Activated CD8-positive, alpha-beta memory T cell treated with anti-CD3 and anti-CD28 coated beads, Interleukin-2, amount 50 U/mL, for 48 hours (primary cell): ENCODE measurements around the gene LYPD5.
"Not testable (repeated sequence)": the region's sequence is repeated elsewhere in the genome, so short reads cannot be mapped to it uniquely, and the experiment has no call there.

Source experiments
- DNase-seq: peaks from one replicate; pipeline ENCODE4 v3.0.0-alpha.2; 2020

Gene LYPD5

DNA sequence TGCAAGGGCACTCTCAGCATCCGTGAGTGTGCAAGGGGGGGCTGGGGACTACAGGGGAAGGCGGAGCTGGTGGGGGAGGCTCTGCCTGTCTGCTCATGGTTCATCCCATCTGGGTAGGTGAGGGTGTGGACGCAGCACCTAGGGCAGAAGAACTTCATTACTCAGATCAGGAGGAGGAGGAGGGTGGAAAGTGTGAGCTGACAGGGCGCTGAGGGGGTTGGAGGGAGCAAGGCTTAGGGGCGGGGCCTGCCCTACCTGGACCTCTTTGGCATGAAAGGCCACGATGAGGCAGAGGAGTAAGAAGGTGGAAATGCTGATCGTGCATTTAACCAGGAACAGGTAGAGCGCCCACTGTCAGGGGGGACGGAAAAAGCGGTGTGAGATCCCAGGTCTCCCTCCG lies 26.0 kb downstream of the LYPD5 start:
- peak; percentile 80 for DNase-seq

DNA sequence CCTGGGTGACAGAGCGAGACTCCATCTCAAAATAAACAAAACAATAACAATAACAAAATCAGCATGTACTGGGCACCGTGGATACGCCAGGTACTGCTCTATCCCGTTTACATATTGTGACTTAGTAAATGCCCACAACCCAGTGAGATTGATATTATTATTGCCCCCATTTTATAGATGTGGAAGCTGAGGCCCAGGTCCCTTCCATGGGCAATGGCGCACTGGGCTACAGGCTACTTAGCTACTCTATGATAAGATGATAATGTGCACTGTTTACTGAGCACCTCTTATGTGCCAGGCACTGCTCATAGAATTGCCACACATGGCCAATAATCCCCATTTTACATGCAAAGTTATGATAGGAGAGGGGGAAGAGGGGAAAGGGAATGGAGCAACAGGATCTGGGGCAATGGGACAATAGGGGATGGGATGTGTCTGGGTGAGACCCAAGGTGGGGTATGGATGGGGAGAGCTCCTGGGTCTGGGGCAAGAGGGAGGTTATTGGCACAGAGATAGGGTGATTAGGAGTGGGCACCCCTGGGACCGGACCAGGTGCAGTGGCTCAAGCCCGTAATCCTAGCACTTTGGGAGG lies 26.9 kb downstream of the LYPD5 start:
- DNase-seq: no peak

DNA sequence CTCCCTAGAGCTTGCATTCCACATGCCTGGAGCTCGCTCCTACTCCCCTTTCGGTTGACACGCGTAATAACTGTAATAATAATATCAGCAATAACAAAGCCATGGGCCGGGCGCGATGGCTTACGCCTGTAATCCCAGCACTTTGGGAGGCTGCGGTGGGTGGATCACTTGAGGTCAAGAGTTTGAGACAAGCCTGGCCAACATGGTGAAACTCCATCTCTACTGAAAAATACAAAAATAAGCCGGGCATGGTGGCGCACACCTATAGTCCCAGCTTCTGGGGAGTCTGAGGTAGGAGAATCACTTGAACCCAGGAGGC lies 27.3 kb downstream of the LYPD5 start:
- not testable (repeated sequence) for DNase-seq

DNA sequence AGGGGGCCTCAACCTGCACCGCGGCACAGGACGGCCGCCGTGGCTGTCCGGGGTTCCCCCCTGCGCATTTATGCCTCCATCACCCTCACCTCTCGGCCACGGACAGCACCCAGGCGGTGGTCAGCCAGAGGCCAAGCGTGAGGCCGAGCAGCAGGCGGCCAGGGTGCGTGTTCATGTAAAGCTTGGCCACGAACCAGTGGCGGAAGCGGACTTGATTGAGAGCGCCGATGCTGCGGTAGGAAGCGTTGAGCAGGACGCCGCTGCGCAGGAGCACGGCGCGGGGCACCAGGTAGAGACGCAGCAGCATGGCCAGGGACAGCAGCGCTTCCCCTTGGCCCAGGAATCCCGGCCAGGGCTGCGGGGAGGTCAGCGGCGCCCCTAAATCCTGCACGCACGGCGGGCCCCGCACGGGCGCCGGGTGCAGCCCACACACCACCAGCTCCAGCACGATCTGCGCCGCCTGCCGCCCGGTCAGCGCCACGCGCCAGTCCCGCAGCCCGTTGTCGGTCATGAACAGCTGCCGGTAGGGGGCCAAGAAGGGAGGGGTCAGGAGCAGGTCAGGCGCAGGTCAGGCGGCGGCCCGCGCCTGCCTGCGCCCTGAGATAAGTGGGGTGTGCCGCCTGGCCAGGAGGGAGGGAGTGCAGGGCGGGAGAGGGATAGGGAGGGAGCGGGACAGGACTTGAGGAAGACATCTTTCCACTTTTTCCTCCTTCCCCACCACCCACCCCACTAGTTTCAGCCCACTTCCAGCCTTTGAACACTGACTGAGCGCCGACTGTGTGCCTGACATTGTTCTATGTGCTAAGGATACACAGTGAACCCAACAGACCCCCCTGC lies 27.9 kb downstream of the LYPD5 start:
- no peak for DNase-seq

DNA sequence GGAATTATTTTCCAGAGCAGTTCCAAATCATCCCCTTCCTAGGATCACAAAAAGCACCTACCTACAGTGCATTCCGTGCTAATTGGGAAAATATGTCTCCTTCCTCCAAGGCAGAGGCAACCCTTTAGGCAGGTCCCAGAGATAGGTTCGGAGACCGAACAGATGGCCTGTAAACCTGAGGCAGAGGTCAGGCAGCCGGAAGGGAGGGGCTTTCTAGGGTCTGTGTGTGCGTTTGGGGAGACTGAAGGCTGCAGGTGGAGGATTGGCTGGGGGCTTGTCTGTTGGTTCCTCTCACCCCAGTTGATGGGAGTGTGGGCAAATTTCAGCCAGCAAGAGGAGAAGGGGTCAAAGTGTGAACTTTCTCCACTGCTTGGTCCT lies 28.5 kb downstream of the LYPD5 start:
- no peak for DNase-seq

DNA sequence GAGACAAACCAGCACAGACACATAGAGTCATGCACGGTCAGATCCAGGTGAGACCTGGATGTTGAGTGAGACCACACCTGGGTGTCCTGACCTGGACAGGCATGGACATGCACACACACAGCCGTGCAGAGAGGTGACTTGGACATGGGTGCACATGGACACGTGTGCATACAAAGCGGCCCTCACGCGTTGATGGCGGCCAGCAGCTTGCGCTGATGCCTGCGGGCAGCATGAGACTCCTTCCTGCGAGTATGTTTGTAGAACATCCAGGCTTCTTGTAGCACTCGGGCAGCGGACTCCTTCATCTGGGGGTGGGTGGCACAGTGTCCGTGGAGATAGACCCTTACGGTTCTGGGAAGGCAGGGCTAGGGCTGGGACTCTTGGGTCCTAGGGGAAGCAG lies 33.0 kb downstream of the LYPD5 start:
- DNase-seq: no peak

DNA sequence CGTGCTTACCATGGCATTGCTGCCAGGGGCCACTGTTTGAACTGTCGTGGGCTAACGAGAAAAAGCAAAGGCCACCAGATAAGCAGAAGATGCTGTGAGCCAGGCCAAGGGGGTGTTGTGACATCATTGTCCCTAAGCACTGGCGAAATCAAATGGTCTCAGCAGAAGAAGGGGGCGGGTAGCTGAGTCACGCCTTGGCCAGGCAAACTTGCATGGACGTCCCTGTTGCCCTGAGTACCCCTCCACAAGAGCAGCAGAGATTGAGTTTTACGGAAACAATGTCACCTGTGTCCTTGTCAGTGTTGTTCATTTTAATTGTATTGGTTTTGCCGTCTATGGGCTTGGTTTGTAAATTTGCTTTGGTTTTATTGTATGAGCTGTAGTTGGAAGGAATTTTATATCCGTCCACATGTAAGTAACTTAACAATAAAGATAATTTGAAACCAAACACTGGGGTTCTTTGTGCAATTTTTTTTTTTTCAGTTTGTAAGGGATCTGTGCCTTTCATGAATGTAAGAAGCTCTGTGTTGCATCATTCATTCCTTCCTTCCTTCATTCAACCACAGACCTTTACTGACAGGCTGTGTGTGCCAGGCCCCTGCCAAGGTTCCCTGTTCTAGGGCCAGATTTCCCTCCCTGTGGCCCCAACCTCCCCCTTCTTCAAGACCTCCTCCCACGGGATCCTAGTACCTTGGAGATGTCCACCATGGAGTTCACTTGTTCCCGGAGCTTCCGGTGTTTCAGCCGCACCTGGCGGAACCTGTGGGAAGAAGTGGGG lies 33.8 kb downstream of the LYPD5 start:
- no peak for DNase-seq

DNA sequence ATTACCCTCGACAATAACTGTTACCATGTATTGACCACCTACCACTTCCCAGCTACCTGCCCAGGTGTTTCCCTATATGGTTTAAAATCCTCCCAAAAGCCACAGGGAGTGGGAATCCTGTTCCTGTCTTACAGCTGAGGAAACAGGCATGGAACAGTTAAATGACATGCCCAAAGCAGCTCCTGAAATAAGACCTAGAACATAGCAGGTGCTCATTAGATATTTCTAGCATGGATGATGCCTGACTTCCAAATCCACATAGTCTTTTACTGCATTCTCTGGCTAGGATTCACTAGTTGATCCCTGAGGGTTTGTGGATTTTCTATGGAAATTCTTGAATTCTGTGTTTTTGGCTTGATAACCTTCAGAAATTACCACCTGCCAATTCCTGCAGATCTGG lies 34.4 kb downstream of the LYPD5 start:
- DNase-seq: no peak

DNA sequence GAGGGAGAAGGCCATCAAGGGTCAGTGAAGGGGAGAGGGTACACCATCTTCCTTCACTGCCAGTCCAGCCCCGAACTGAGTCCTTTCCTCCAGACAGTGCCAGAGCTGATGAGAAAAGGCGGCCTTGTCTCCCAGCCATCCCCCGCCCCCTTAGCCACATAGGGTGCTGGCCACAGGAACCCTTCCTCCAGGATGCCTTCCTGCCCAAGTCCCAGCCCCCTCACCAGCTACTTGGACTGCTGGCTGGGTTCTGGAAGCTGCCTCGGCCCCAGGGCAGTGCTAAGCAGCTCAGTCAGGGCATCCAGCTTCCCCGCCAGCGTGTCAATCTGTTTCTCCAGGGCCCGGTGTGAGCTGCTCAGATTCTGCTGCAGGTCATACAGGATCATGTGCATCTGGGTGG lies 34.9 kb downstream of the LYPD5 start:
- no peak for DNase-seq

DNA sequence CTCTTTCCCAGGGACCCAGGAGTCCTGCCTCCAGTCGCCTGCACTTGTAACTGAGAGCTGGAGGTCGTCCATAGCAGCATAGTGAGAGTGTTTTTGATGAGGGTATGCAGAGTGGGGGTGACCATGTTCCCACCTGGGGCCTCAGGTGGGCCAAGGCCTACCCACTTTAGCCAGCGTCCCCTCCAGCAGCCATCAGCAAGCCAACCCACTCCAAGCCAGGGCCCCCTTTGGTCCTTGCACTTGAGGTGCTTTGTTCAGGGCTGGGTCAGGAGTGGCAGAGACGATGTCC lies 35.5 kb downstream of the LYPD5 start:
- DNase-seq: no peak

DNA sequence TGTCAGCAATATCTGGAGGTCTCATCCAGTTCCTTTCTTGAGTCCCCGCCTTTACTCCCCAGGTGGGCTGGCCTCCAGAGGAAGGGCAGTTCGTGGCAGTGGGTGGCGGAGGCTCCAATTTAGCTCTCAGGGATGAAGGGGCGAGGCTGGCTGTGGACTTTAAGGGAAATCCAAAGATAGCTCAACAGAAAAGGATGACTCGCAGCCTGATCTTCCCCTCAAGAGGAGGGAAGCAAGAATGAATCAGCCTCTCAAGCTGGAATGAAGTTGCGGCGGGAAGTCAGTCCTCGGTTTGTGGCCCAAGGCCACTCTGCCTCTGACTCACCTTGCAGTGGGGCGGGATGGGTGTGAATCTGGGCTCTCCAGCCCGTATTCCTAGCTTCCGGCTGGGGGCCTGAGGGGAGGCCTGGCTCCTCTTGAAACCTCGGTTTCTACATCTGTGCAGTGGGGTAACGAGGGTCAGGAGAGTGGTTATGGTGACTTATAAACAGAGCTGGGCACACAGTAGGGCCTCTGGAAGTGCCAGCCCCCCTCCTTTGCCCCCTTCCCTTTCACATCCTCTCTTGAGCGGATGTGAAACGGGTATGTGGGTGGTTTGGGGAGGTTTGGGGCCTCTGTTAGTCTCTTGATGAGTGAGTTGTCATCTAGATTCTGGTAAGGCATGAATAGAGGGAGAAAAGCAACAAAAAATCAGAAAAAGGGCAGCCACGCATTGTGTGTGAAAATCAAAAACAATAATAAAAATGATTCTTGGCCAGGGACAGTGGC lies 37.0 kb downstream of the LYPD5 start:
- DNase-seq: peak; percentile 88

DNA sequence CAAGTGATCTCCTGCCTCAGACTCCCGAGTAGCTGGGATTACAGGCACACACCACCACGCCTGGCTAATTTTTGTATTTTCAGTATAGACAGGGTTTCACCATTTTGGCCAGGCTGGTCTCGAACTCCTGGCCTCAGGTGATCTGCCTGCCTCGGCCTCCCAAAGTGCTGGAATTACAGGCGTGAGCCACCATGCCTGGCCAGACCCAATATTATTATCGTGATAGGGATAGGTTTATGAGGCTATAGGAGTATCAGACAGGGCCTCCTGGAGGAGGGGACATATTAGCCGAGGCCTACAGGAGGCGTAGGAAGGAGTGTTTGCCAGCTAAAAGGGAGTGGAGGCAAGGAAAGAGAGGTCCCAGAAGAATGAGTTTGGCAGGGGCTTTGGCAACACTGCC lies 37.6 kb downstream of the LYPD5 start:
- not testable (repeated sequence) for DNase-seq

DNA sequence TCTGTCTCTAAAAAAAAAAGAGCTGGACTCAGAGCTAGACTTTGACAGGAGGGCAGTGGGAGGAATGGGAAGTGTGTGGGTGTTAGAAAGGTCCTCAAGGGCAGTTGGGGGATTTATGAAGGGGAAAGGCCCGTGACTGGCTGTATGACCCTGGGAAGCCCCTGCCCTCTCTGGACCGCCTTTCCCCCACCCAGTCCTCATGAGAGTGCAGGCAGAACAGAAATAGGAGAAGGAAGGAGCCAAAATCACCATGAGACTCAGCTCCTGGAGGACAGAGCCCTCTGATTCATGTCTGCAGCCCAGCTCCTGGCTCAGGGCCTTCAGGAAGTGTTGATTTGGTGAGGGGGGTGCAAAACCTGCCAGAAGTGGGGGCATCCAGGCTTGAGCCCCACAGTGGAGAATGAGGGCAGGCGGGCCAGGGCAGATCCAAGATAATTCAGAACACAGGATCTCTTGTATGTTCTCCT lies 38.7 kb downstream of the LYPD5 start:
- DNase-seq: no peak

DNA sequence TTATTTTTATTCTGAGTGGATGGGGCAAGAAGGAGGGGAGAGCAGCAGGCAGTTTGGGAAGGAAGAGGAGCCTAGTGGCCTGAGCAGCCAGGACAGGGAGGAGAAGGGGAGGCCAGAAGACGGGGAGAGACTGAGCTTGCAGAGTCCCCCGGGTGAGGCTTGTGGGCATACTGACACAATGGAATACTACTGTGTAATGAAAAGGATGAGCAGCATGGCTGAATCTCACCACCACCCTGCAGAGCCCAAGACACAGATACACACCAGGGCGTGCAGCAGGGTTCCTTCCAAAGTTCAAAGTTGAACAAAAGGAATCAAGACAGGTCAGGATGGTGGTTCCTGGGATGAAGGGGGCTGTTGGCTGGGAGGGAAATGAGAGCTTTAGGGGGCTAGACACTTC lies 39.4 kb downstream of the LYPD5 start:
- no peak for DNase-seq

DNA sequence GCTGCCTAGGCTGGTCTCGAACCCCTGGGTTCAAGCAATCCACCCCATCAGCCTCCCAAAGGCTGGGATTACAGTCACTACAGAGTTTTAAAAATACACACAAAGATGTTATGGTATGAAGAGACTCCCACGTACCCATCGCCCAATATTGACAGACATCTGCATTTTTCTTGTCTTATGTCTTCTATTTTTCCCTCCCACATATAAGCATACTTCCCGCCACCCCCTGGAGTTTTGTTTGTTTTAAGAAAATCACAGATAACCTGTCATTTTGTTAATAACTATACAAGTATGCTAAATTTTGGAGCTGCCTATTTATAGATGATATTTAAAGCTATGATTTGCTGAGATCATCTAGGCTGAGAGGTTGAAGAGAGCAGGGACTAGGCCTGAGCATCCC lies 41.3 kb downstream of the LYPD5 start:
- no peak for DNase-seq

DNA sequence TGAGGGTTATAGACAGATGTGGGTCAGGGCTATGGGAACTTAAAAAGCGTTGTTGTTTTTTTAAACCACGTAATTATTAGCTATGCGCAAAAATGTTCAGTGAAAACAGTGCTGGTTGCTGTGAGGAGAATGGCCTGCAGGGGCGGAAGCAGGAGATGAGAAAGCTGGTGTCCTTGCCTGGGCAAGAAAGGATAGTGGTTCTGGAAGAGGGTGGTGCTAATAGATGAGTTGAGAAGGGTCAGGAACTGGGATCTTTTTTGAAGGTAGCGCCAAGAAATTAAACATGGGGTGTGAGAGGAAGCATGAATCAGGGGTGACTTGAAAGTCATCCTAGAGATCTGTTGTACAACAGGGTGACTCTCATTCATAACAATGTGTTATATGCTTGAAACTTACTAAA lies 42.7 kb downstream of the LYPD5 start:
- no peak for DNase-seq

DNA sequence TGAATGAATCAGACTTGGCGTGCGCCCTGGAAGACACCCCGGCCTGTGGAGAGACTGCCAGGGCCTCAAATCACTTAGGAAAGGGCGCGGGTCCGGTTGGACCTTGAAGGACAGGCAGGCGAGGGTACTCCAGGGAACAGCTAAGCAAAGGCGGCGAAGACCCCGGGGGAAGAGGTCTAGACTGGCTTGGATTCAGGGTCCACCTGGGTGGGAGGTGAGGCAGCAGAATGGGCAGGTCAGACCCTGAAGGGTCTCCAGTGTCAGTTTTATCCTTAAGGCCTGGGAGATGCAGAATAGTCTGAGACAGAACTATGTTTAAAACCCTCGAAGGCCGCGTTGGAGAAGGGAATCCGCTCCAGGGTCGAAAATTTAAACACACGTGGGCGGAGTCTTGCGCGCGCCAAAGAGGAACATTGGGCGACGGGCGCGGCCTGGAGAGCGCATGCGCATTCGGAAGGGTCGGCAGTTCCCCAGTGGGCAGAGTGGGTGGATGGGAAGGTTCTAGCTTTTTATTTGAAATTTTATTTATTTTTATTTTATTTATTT lies 46.9 kb downstream of the LYPD5 start:
- DNase-seq: peak; percentile 90

DNA sequence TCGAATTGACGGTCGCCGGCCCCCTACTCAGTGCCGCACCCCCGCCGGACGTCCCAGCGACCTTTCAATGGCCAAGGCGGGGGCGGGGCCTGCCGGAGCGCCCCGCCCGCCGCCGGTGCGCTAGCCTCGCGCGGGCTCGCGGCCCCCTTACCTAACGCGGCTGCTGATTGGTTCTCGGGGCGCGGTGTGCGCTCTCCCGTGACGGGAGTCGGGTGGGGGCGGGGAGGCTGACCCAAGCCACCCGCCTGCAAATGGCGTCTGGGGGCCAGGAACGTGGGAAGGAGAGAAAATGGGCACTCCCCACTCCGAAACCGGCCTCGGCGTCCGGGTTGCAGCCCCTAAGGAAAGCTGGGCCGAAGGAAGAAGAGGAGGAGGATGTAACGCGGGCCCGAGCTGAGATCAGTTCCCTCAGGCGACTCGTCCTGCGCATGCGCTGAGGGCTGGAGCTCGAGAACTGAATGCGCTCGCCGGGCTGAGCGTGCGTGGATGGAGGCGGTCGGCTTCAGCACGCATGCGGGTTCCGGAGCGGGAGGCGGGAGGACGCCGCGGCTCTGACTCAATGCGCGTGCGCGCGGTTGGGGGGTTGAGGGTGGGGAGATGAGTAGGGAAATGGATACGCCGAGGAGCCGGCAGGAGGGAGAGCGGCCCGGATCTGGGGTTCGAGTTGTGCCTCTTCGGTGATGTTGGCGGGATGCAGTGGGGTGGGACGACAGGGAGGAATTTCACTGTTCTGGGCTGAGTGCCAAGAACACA lies 47.6 kb downstream of the LYPD5 start, which contains the start of gene SMG9:
Gene SMG9 (minus strand): TSS at position 460 of the 753 bp plus-strand sequence. CDS start 4,221 bp downstream, outside the sequence.
- DNase-seq: peak; percentile 99

DNA sequence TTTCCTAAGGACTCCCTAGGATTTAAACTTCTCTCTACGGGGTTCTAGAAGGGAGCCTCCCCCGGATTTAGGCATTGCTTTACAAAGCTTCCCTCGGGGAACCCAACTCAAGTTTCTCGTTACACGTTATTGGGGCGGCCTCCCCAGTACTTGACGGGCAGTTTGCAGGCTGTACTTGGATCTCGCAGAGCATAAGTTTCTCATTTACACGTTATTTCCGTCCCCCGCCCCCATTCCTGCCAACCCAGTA lies 48.1 kb downstream of the LYPD5 start:
- DNase-seq: no peak

DNA sequence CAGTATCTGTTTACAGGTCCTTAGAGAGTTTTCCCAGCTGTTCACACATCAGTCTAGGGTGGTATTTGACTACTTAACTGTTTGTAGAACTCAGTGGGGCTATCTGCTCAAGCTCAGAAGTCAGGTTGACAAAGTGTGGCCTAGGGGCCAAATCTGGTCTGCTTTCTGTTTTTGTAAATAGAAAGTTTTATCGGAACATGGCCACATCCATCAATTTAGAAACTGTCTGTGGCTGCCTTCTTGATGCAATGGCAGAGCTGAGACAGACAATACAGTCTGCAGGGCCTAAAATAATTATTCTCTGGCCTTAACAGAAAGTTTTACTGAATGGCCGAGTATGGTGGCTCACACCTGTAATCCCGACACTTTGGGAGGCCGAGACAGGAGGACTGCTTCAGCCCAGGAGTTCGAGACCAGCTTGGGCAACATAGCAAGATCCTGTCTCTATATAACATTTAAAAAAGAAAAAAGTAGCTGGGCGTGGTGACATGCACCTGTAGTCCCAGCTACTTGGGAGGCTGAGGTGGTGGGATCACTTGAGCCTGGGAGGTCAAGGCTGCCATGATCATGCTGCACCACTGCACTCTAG lies 49.9 kb downstream of the LYPD5 start:
- no peak for DNase-seq

DNA sequence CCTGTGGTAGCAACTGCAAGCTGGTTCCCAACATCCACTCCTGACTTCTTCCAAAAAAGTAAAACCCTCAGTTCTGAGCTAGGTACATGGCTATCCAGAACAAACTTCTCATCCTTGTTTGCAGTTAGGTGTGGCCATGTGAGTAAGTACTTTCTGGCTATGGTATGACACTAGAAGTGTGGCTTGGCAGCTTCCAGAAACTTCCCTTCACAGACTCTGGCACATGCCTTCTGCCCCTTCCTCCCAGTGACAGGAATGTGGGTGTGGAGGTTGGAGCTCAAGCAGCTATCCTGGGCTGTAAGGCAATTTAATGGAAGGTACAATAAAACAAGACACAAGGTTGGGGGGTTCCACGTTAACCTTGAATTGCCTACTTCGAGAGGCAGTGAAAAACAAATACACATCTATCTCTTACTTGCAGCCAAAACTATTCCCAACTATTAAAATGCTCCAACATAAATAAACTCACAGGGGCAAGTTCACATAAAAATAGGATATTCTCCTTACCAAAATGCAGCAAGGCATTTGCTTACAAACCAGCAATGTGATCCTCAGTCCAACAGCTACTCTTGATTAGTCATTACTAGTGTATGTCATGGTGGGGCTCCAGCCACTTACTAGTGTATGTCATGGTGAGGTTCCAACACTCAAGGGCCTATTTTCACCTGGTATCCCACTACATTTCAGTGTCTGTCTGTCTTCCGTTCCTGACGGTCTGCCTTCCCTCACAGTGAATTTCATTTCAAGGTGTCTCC lies 50.6 kb downstream of the LYPD5 start:
- DNase-seq: no peak
